Peyer's patch (tissue), 4 donors: Measurements from ENCODE around the gene CACNA1I. TPM values are rescaled to one million over a fixed set of nuclear protein-coding genes. Genes with fewer than 3 reads are reported as not detected.
A peak's percentile ranks its signal among the peaks of the same experiment; 100 is the strongest.

Experiments used
- DNase-seq, 3 donors: peaks; one replicate each; pipeline ENCODE4 v3.0.0-alpha.2; 2017 to 2019
- H3K27ac ChIP-seq, 4 donors: fragments of 200-600 bp; sonication (generic); one replicate each; pipeline ENCODE4 v1.5.1; 2016 to 2019
- H3K27me3 ChIP-seq, 2 donors: fragments of 200-600 bp; sonication (generic); one replicate each; pipeline ENCODE4 v1.5.1; 2019
- H3K36me3 ChIP-seq, 3 donors: fragments of 200-600 bp; sonication (generic); one replicate each; pipeline ENCODE4 v1.5.1; 2016 to 2019
- H3K4me1 ChIP-seq, 4 donors: fragments of 200-600 bp; sonication (generic); one replicate each; pipeline ENCODE4 v1.5.1; 2016 to 2019
- H3K4me3 ChIP-seq, 4 donors: fragments of 200-600 bp; sonication (generic); 1 replicate in 3 of 4; 2 replicates in 1 of 4; pipeline ENCODE4 v1.5.1; 2016 to 2019; ENCODE audit warnings: mild to moderate bottlenecking in 1 of 4
- H3K9me3 ChIP-seq, 4 donors: fragments of 200-600 bp; sonication (generic); one replicate each; pipeline ENCODE4 v1.5.1; 2016 to 2019; ENCODE audit warnings: mild to moderate bottlenecking in 1 of 4
- POLR2A ChIP-seq, 2 donors: fragments of 450-650 bp; IDR thresholded peaks; one replicate each; pipeline ENCODE4 v1.5.1; 2017; ENCODE audit warnings: antibody characterized with exemption in 2 of 2, mild to moderate bottlenecking in 2 of 2, moderate library complexity in 2 of 2
- total RNA-seq, 4 donors: library from RNA; depleted of rRNA; stranded (reverse); fragments of >200 nt; gene quantifications; one replicate each; pipeline ENCODE4 v1.1.0, GENCODE V29; 2016
- TF ChIP-seq, protein P1 (sequence below), 6 experiments: fragments of 450-650 bp in 4 of 6; fragments of 200-600 bp in 2 of 6; sonication (generic) in 1 of 6; IDR thresholded peaks; one replicate each; pipeline ENCODE4 v1.5.1; 2017 to 2019; ENCODE audit warnings: antibody characterized with exemption in 6 of 6, mild to moderate bottlenecking in 3 of 6, moderate library complexity in 1 of 6

The CACNA1I gene
- total RNA-seq, 4 donors from 2014 or later = 0.95 to 6.6 (median 1.6) TPM

DNA sequence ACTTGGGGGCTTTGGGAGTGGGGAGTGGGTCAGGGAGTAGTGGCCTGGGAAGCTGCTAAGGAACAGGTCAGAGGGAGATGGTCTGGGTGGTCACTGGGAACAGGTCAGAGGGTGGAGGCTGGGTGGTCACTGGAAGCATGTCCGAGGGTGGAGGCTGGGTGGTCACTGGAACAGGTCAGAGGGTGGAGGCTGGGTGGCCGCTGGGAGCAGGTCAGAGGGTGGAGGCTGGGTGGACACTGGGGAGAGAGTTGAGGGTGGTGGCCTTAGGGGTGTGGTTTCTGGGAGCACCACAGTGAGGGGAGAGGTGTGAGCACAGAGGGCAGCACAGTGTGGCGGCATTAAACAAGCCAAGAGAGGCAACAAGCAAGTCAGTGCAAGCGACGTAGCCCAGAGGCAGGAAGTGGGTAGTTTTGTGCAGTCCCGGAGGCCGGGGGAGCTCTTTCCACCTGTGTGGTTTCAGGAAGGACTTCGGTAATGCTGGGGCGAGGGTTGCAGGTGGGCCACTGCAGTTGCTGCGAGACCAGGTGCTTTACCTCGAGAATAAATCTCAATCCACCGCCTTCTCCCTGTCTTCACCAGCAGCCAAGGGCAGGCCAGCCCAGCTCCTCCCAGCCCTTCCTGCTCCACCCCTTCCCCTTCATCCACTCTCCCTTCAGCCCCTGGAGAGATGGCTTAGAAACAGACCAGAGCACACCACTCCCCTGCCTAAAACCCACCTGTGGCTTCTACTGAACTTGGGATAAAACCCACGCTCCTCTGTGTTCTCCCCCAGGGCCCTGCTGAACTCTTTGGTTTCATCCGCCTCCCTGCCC lies 3.2 kb upstream of the CACNA1I start:
- H3K9me3 ChIP-seq = no peaks in the 10 kb centered on the region
- H3K4me1 ChIP-seq = peaks cover 0 to 6% (median 0%) of the 10 kb centered on the region in 4 donors
- H3K36me3 ChIP-seq = no peaks in the 10 kb centered on the region
- TF ChIP-seq, protein P1, sequence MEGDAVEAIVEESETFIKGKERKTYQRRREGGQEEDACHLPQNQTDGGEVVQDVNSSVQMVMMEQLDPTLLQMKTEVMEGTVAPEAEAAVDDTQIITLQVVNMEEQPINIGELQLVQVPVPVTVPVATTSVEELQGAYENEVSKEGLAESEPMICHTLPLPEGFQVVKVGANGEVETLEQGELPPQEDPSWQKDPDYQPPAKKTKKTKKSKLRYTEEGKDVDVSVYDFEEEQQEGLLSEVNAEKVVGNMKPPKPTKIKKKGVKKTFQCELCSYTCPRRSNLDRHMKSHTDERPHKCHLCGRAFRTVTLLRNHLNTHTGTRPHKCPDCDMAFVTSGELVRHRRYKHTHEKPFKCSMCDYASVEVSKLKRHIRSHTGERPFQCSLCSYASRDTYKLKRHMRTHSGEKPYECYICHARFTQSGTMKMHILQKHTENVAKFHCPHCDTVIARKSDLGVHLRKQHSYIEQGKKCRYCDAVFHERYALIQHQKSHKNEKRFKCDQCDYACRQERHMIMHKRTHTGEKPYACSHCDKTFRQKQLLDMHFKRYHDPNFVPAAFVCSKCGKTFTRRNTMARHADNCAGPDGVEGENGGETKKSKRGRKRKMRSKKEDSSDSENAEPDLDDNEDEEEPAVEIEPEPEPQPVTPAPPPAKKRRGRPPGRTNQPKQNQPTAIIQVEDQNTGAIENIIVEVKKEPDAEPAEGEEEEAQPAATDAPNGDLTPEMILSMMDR (IDR thresholded peaks at IDR 0.05) = no peak
- no peak for TF ChIP-seq POLR2A (IDR thresholded peaks at IDR 0.05)
- H3K27me3 ChIP-seq = no peaks in the 10 kb centered on the region
- H3K4me3 ChIP-seq = no peak overlapping the region
- H3K27ac ChIP-seq = no peak overlapping the region
- peak in 2 of 3 donors; percentile 57 to 76 for DNase-seq

DNA sequence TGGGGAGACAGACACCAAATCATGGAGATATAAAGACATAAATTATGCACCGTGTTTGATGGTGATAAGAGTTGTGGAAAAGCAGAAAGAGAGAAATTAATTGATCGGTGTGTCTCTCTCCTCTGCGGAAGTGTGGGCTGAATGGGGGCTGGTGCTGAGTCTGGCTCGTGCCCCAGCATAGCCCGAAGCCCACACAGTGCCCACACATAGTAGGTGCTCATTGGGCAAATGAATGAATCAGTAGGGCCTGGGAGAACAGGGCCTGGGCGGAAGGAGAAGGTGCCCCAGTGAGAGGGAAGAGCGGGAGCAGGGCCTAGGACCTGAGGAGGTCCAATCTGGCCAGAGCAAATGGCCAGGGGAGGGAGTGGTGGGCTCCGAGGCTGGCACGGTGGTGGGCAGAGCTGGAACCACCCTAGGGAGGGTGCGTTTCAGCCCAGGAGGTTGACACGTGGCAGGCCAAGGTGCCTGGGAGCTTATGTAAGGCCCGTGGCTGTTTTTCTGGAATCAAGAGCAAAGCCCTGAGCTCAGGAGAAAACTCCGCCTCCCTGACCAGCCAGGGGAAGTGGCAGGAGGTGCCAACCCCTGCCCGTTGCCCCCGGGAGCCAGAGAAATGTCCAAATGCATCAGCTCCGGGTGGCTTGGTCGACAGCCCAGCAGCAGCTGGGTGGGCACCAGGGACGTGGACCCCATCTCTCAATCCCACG lies 2.1 kb upstream of the CACNA1I start:
- no peaks in the 10 kb centered on the region for H3K9me3 ChIP-seq
- no peak overlapping the region for H3K27ac ChIP-seq
- H3K4me1 ChIP-seq = peaks cover 0 to 6% (median 0%) of the 10 kb centered on the region in 4 donors
- H3K36me3 ChIP-seq = no peaks in the 10 kb centered on the region
- no peak for TF ChIP-seq POLR2A (IDR thresholded peaks at IDR 0.05)
- TF ChIP-seq, protein P1 (IDR thresholded peaks at IDR 0.05) = no peak
- DNase-seq = no peak
- no peak overlapping the region for H3K4me3 ChIP-seq
- H3K27me3 ChIP-seq = no peaks in the 10 kb centered on the region

DNA sequence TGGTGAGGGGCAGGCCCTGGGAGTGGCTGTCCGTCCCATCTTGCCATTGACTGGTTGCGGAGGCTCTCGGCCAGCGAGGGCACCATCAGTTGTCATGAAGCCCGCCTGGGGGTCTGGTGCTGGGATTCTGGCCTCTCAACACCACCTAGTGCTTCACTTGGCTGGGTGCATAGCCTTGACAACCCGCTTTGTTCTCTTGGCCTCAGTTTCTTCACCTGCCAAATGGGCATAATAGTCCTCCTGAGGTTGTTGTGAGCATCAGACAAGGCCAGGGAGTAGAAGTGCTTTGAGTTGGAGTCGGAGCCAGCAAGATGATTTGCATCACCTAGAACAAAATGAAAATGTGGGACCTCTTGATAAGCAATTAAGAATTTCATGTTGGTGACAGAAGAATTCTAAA lies 1.5 kb upstream of the CACNA1I start:
- Histone ChIP-seq H3K4me1 (peaks cover 0 to 6% (median 0%) of the 10 kb centered on the region in 4 donors), H3K9me3 (no peaks in the 10 kb centered on the region), H3K36me3 (no peaks in the 10 kb centered on the region), H3K27me3 (no peaks in the 10 kb centered on the region), H3K27ac (no peak overlapping the region), H3K4me3 (no peak overlapping the region)
- no peak for DNase-seq
- TF ChIP-seq, protein P1 (IDR thresholded peaks at IDR 0.05) = no peak
- no peak for TF ChIP-seq POLR2A (IDR thresholded peaks at IDR 0.05)

DNA sequence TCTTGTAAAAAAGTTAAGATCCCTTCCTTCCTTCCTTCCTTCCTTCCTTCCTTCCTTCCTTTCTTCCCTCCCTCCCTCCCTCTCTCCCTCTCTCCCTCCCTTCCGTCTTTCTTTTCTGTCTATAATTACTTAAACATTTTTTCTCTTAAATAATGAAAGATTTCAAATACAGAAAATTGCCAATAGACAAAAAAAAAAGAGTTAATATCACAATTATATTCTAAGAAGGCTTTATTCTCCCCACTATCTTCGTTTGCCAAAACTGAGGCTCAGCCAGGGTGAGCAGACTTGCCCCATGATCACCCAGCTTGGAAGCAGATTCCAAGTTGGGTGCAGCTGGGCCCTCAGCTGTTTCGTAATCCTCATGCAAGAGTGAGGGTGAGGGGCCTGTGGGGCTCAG lies 327 bp upstream of the CACNA1I start:
- TF ChIP-seq POLR2A (IDR thresholded peaks at IDR 0.05) = no peak
- TF ChIP-seq, protein P1 (IDR thresholded peaks at IDR 0.05) = no peak
- H3K4me1 ChIP-seq = peaks cover 0 to 6% (median 0%) of the 10 kb centered on the region in 4 donors
- DNase-seq = no peak

DNA sequence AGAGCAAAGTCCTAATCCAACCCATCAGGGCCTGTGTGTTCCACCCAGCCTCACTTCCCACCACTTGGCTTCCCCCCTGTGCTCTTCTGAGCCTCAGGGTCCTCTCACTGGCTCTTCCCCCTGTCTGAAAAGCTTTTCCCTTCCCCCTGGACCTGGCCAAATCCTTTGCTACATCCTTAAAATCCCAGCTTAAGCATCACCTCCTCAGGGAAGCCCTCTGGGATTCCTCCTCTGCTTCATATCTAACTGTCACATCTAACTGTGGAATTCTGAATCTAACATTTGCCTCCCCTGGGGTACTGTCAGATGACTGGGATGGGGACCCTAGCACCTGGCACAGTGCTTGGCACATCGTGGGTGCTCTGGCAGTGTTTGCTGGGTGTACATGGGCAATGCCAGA lies 985 bp downstream of the CACNA1I start:
- H3K4me3 ChIP-seq = no peak overlapping the region
- no peak for TF ChIP-seq POLR2A (IDR thresholded peaks at IDR 0.05)
- TF ChIP-seq, protein P1 (IDR thresholded peaks at IDR 0.05) = no peak
- H3K27ac ChIP-seq = no peak overlapping the region
- no peaks in the 10 kb centered on the region for H3K9me3 ChIP-seq
- DNase-seq = no peak
- H3K27me3 ChIP-seq = no peaks in the 10 kb centered on the region
- H3K36me3 ChIP-seq = no peaks in the 10 kb centered on the region
- H3K4me1 ChIP-seq = peaks cover 0 to 6% (median 2%) of the 10 kb centered on the region in 4 donors

More for the DNA sequence above, 327 bp upstream of the CACNA1I start:
- H3K27me3 ChIP-seq = no peaks in the 10 kb centered on the region
- H3K36me3 ChIP-seq = no peaks in the 10 kb centered on the region
- no peak overlapping the region for H3K4me3 ChIP-seq
- H3K27ac ChIP-seq = no peak overlapping the region
- no peaks in the 10 kb centered on the region for H3K9me3 ChIP-seq
